ENCODE data around the gene SPATA13.
"Not testable (repeated sequence)": the region's sequence is repeated elsewhere in the genome, so short reads cannot be mapped to it uniquely, and the experiment has no call there.

Gene SPATA13

GRCh38 chr13:24307211-24308067 lies 146.9 kb downstream of the SPATA13 start:
- Histone ChIP-seq H3K4me3 (no peak overlapping the region), H3K4me1 (peaks cover 0 to 10% (median 0%) of the 10 kb centered on the region in 10 experiments; a peak in 4 of 20 replicates), H4K20me1 (peaks cover 0 to 12% (median 0%) of the 10 kb centered on the region in 11 experiments; a peak in 2 of 22 replicates), H3K9ac (no peak overlapping the region), H3K36me3 (peaks cover 5 to 43% (median 27%) of the 10 kb centered on the region in 11 experiments; a peak in 18 of 22 replicates), H3K4me2 (no peak overlapping the region), H3K9me3 (replicated peaks in 1 of 11) (no peaks in the 10 kb centered on the region), H3K27ac (no peak overlapping the region), H3K27me3 (no peaks in the 10 kb centered on the region)
- no peak for TF ChIP-seq Cebpa-rat (IDR thresholded peaks at IDR 0.05)

DNA sequence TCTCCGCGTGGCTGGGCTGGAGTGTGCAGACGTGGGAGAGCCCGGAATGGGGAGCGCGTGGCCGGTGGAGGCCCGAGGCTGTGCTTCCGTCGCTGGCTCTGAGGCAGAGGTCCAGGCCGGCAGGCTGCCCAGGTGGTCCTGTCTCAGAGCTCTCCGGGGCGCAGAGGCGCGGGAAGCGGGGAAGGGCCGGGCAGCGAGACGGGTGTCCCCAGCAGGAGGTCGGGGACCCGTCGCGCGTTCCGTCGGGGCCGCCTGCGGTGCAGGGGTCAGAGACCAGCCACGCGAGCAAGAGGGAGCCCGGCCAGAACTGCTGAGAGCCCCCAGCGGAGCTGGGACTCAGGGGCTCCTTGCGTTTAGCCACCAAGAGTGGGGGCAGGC lies 147.5 kb downstream of the SPATA13 start:
- peaks cover 0 to 10% (median 0%) of the 10 kb centered on the region in 10 experiments; a peak in 4 of 20 replicates for H3K4me1 ChIP-seq

DNA sequence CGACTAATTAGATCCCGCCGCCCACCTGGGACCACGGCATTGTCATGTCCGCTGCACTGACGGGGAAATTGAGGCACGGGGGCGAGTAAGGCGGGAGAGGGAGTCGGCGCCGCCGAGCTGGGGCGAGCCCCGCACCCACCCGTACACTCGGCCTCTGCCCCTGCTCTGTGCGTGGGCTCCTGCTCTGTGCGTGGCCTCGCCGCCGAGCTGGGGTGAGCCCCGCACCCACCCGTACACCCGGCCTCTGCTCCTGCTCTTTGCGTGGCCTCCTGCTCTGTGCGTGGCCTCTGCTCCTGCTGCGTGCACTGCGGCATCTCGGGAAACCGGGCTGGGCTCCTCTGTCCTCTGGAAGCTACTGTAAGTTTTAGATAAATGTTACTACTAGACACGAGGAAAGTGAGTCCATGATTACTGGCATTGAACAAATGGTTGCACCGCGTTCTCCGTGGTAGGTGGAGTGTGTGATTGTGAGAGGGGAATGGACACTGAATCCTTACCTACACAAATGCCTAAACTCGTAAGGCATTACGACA lies 148.0 kb downstream of the SPATA13 start:
- no peaks in the 10 kb centered on the region for H3K27me3 ChIP-seq
- H4K20me1 ChIP-seq: 0 out of 22 replicates have a peak, but pooled peaks cover 0 to under 1% (median 0%) of the 10 kb centered on the region in 11 experiments
- H3K36me3 ChIP-seq: peaks cover 0 to 32% (median 16%) of the 10 kb centered on the region in 11 experiments; a peak in 17 of 22 replicates
- no peaks in the 10 kb centered on the region for H3K9me3 ChIP-seq (replicated peaks in 1 of 11)
- H3K4me1 ChIP-seq: peaks cover 0 to 10% (median 0%) of the 10 kb centered on the region in 10 experiments; a peak in 4 of 20 replicates
- H3K9ac ChIP-seq: no peak overlapping the region
- H3K4me2 ChIP-seq: no peak overlapping the region
- no peak overlapping the region for H3K4me3 ChIP-seq
- no peak overlapping the region for H3K27ac ChIP-seq
- TF ChIP-seq Cebpa-rat (IDR thresholded peaks at IDR 0.05): no peak

More for the DNA sequence above, 147.5 kb downstream of the SPATA13 start:
- no peaks in the 10 kb centered on the region for H3K27me3 ChIP-seq
- TF ChIP-seq Cebpa-rat (IDR thresholded peaks at IDR 0.05): no peak
- no peak overlapping the region for H3K4me2 ChIP-seq
- no peak overlapping the region for H3K4me3 ChIP-seq
- peaks cover 0 to 6% (median 0%) of the 10 kb centered on the region in 11 experiments; a peak in 2 of 22 replicates for H4K20me1 ChIP-seq
- H3K9me3 ChIP-seq (replicated peaks in 1 of 11): no peaks in the 10 kb centered on the region
- no peak overlapping the region for H3K9ac ChIP-seq
- H3K27ac ChIP-seq: no peak overlapping the region
- H3K36me3 ChIP-seq: peaks cover 0 to 37% (median 21%) of the 10 kb centered on the region in 11 experiments; a peak in 18 of 22 replicates

- H3K9me3 ChIP-seq (replicated peaks in 1 of 11); H4K20me1 ChIP-seq; H3K4me3 ChIP-seq; H3K27me3 ChIP-seq; H3K27ac ChIP-seq; H3K4me1 ChIP-seq; H3K4me2 ChIP-seq; H3K9ac ChIP-seq: not testable (repeated sequence)
- peaks cover 0 to 25% (median 8%) of the 10 kb centered on the region in 11 experiments; a peak in 13 of 22 replicates for H3K36me3 ChIP-seq
Observed at GRCh38 chr13:24309300-24309699, 148.8 kb downstream of the SPATA13 start, which contains the start of gene C1QTNF9. C1QTNF9 (plus strand) TSS chr13:24309580; CDS start chr13:24316004, 6,424 bp downstream.

DNA sequence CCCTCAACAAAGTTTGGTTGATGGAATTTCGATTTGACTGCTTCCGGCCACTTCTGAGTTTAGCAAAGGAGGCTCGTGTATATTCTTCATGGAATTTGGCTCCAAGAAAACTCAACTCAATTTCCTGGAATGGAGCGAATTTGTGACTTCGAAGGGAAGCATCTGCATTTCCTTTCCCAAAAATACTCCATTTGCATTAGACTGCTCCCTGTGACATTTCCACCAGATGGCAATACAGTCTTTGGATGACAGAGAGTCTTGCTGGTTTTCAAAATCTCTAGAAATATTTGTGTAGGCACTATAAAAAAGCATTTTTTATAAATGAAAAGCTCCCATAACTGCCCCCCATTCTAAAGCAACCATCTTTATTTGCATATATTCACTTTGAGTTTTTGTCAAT lies 152.9 kb downstream of the SPATA13 start:
- H3K27ac ChIP-seq: no peak overlapping the region
- H3K9ac ChIP-seq: no peak overlapping the region
- H3K9me3 ChIP-seq (replicated peaks in 1 of 11): no peaks in the 10 kb centered on the region
- no peak for TF ChIP-seq Cebpa-rat (IDR thresholded peaks at IDR 0.05)
- no peaks in the 10 kb centered on the region for H3K27me3 ChIP-seq
- H3K36me3 ChIP-seq: no peaks in the 10 kb centered on the region
- peaks cover 0 to 5% (median 0%) of the 10 kb centered on the region in 10 experiments; a peak in 2 of 20 replicates for H3K4me1 ChIP-seq
- H3K4me3 ChIP-seq: no peak overlapping the region
- no peak overlapping the region for H3K4me2 ChIP-seq
- H4K20me1 ChIP-seq: no peaks in the 10 kb centered on the region

GRCh38 chr13:24317835-24318234 lies 157.3 kb downstream of the SPATA13 start:
- not testable (repeated sequence) for H3K27ac ChIP-seq; H3K36me3 ChIP-seq; H3K4me3 ChIP-seq; H3K27me3 ChIP-seq; H3K4me1 ChIP-seq; H3K9ac ChIP-seq; H4K20me1 ChIP-seq; H3K4me2 ChIP-seq; H3K9me3 ChIP-seq (replicated peaks in 1 of 11)

DNA sequence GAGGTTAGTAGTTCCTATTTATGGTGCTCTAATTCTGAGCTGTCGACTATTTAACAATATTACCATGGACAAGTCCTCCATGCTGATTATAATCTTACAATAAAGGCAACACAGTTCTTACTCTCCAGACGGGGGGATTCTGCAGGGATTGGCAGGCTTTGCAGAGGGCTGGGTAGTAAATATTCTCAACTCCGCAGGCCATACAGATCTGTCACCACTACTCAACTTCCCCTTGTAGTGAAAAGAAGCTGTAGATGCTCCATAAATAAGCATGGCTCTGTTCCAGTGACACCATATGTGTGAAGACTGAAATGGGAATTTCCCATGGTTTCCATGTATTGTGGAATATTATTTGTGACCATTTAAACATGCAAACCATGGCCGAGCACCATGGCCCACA lies 158.4 kb downstream of the SPATA13 start:
- not testable (repeated sequence) for H4K20me1 ChIP-seq; H3K4me2 ChIP-seq; H3K9me3 ChIP-seq (replicated peaks in 1 of 11); H3K4me3 ChIP-seq; H3K36me3 ChIP-seq; H3K4me1 ChIP-seq; H3K9ac ChIP-seq; H3K27ac ChIP-seq; H3K27me3 ChIP-seq

- H3K9ac ChIP-seq; H3K9me3 ChIP-seq (replicated peaks in 1 of 11); H3K27me3 ChIP-seq; H4K20me1 ChIP-seq; H3K27ac ChIP-seq; H3K4me1 ChIP-seq; H3K4me3 ChIP-seq; H3K36me3 ChIP-seq; H3K4me2 ChIP-seq: not testable (repeated sequence)
Observed at GRCh38 chr13:24319641-24320040, 159.1 kb downstream of the SPATA13 start.

DNA sequence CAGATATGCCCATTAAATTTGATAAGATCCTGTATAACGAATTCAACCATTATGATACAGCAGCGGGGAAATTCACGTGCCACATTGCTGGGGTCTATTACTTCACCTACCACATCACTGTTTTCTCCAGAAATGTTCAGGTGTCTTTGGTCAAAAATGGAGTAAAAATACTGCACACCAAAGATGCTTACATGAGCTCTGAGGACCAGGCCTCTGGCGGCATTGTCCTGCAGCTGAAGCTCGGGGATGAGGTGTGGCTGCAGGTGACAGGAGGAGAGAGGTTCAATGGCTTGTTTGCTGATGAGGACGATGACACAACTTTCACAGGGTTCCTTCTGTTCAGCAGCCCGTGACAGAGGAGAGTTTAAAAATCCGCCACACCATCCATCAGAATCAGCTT lies 160.9 kb downstream of the SPATA13 start:
- not testable (repeated sequence) for H3K4me1 ChIP-seq; H3K9me3 ChIP-seq (replicated peaks in 1 of 11); H3K36me3 ChIP-seq; H3K27ac ChIP-seq; H3K9ac ChIP-seq; H3K27me3 ChIP-seq; H3K4me2 ChIP-seq; H3K4me3 ChIP-seq; H4K20me1 ChIP-seq

DNA sequence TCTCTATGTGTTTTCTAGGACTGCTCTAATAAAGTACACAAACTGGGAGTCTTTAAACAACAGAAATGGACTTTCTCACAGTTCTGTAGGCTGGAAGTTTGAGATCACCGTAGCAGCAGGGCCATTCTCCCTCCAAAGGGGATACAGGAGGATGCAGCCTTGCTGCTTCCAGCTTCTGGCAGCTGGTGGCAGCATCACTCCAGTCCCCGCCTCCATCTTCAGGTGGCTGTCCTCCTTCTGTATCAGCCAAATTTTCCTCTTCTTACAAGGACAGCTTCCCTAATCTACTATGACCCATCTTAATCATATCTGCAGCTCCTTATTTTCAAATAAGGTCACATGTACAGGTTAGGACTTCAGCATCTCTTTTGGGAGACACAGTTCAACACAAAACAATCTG lies 161.9 kb downstream of the SPATA13 start:
- H3K27me3 ChIP-seq; H3K9me3 ChIP-seq (replicated peaks in 1 of 11); H4K20me1 ChIP-seq; H3K4me3 ChIP-seq; H3K9ac ChIP-seq; H3K36me3 ChIP-seq; H3K4me2 ChIP-seq; H3K27ac ChIP-seq; H3K4me1 ChIP-seq: not testable (repeated sequence)
